HFFc6 (cell line): ENCODE data around the gene TUBA1B. TPM values are rescaled to one million over a fixed set of nuclear protein-coding genes. Genes with fewer than 3 reads are reported as not detected.
A peak's percentile ranks its signal among the peaks of the same experiment; 100 is the strongest.

Experiments used
- DNase-seq: peaks from one replicate; pipeline ENCODE4 v3.0.0-alpha.2; 2018
- H3K27ac Mint-ChIP-seq: 2 replicates; pipeline ENCODE4 v1.8.0; 2020; ENCODE audit warnings: mild to moderate bottlenecking, mixed read lengths
- H3K27me3 Mint-ChIP-seq: 2 replicates; pipeline ENCODE4 v1.8.0; 2021; ENCODE audit warnings: mild to moderate bottlenecking, moderate library complexity, mixed read lengths; ENCODE audit not compliant: insufficient read depth
- H3K36me3 Mint-ChIP-seq: 2 replicates; pipeline ENCODE4 v1.8.0; 2021; ENCODE audit warnings: low read depth, mixed read lengths
- H3K4me1 Mint-ChIP-seq: 2 replicates; pipeline ENCODE4 v1.8.0; 2020; ENCODE audit warnings: low read depth, mixed read lengths
- H3K4me3 Mint-ChIP-seq: 2 replicates; pipeline ENCODE4 v1.8.0; 2020; ENCODE audit warnings: mild to moderate bottlenecking, moderate library complexity, mixed read lengths
- H3K9me3 Mint-ChIP-seq: 2 replicates; pipeline ENCODE4 v1.8.0; 2020; ENCODE audit warnings: mild to moderate bottlenecking, mixed read lengths
- total RNA-seq, 6 experiments: library from RNA; stranded (reverse); fragmentation: NEBNext Ultra II Directional; extraction: Animal tissue kit (Norgen Biotek cat#: 25700); gene quantifications; 2 replicates in 1 of 6; 3 replicates in 5 of 6; pipeline ENCODE4 v1.2.3, GENCODE V29; 2021
- TF ChIP-seq, protein P1 (sequence below): fragments of 200-600 bp; sonication (generic); IDR thresholded peaks from 2 replicates; pipeline ENCODE4 v1.5.0; 2021; ENCODE audit warnings: antibody characterized with exemption, mild to moderate bottlenecking

Gene TUBA1B
- total RNA-seq, 6 experiments from 2014 or later, result 1,208 to 2,585 (median 2,279) TPM

DNA sequence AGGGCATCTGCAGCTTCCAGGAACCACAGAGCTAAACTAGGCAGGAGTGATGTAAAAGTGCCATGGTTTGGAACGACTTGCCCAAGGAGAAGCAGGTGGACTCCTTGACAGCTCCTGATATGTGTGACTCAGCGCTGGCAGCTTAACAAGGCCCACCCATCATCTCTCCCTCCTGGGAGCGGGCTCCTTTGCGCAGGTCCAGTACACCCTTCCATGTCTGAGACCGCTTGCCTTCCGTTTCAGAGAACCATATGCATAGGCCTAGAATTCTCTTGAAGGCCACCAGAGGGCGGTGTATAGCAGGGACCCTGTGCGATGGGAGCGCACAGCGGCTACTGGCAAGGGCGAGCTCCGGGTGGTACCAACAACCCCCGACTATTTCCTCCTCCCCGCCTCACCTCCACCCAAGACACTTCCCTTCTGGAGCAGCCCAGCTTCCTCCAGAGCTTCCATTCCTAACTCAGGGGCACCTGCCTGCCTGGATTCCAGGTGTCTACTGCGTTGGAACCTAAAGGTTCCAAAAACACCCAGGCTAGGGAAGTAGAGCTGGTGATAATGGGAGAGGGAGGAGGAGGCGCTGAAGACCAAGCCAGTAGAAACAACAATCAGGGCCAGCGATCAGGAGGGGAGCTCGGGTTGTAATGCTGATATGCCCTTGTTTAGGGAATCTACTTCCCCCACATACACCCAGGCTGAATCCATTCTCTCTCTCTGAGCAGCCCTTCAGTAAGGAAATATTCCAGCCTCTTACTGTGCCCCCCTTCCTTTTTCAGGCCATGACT is 42.9 kb downstream of the TUBA1B start:
- peak; percentile 81 for DNase-seq
- no peaks in the 10 kb centered on the region for H3K36me3 Mint-ChIP-seq
- TF ChIP-seq, protein P1, sequence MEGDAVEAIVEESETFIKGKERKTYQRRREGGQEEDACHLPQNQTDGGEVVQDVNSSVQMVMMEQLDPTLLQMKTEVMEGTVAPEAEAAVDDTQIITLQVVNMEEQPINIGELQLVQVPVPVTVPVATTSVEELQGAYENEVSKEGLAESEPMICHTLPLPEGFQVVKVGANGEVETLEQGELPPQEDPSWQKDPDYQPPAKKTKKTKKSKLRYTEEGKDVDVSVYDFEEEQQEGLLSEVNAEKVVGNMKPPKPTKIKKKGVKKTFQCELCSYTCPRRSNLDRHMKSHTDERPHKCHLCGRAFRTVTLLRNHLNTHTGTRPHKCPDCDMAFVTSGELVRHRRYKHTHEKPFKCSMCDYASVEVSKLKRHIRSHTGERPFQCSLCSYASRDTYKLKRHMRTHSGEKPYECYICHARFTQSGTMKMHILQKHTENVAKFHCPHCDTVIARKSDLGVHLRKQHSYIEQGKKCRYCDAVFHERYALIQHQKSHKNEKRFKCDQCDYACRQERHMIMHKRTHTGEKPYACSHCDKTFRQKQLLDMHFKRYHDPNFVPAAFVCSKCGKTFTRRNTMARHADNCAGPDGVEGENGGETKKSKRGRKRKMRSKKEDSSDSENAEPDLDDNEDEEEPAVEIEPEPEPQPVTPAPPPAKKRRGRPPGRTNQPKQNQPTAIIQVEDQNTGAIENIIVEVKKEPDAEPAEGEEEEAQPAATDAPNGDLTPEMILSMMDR, result peak; percentile 93
- peaks cover 12% of the 10 kb centered on the region; the same call in 1 of the 2 replicates for H3K27me3 Mint-ChIP-seq
- no peaks in the 10 kb centered on the region for H3K9me3 Mint-ChIP-seq
- no peak overlapping the region for H3K27ac Mint-ChIP-seq
- peaks cover 36% of the 10 kb centered on the region for H3K4me1 Mint-ChIP-seq
- H3K4me3 Mint-ChIP-seq, result peak overlapping the region; percentile 57

DNA sequence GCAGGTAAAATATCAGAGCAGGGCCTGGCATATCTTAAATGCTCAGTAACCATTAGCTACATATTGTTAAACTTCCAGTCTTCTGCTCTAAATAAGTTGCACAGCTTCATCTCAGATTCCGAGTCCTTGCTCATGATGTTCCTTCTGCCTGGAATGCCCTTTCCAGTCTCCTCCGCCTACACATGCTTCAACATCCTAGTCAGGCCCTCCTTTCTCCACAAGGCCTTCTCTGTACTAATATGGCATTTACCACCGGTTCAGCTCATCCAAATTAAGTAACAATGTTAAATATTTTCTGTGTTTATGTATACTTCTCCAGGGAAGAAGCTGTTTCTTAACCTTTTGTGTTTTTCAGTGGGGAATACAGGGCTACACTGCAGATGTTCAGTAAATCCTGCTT is 45.1 kb downstream of the TUBA1B start:
- Mint-ChIP-seq H3K27ac (peak overlapping the region; percentile 1; the same call in 1 of the 2 replicates), H3K4me1 (peaks cover 22% of the 10 kb centered on the region), H3K36me3 (no peaks in the 10 kb centered on the region), H3K4me3 (no peak overlapping the region), H3K9me3 (no peaks in the 10 kb centered on the region), H3K27me3 (peaks cover 11% of the 10 kb centered on the region; the same call in 1 of the 2 replicates)
- DNase-seq, result no peak
- TF ChIP-seq, protein P1, result no peak

- Mint-ChIP-seq H3K27ac (no peak overlapping the region), H3K9me3 (no peaks in the 10 kb centered on the region), H3K4me3 (no peak overlapping the region), H3K27me3 (peaks cover 12% of the 10 kb centered on the region), H3K36me3 (no peaks in the 10 kb centered on the region), H3K4me1 (peaks cover 16% of the 10 kb centered on the region)
- TF ChIP-seq, protein P1, result no peak
- DNase-seq, result no peak
These were observed 46.8 kb downstream of the TUBA1B start for GRCh38 chr12:49084438-49084837.

DNA sequence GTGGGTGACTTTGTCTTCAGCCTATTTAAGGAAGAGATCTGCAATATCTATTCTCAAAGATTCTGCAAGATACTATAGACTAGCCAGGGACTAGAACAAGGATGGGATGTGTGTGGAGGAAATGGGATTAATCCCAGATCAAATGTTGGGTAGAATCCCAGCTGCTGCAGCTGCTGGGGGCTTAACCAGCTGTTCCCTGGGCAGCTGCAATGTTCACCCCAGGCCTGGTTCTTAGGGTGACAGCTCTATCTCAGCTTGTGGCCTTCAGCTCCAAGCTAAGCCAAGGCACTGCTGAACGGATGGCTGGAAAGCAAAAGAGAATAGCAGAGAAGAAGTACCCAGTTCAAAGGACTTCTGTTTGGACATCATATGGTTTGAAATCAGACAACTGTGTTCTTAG is 51.4 kb downstream of the TUBA1B start:
- H3K4me3 Mint-ChIP-seq, result no peak overlapping the region
- no peaks in the 10 kb centered on the region for H3K4me1 Mint-ChIP-seq
- no peaks in the 10 kb centered on the region for H3K9me3 Mint-ChIP-seq
- no peak for DNase-seq
- H3K27me3 Mint-ChIP-seq, result peaks cover 16% of the 10 kb centered on the region
- TF ChIP-seq, protein P1, result no peak
- no peak overlapping the region for H3K27ac Mint-ChIP-seq
- H3K36me3 Mint-ChIP-seq, result no peaks in the 10 kb centered on the region

Other genes starting within 250 kb of the TUBA1B start
- 100 to 1,000 TPM in 2 of 6 experiments, 10 to 100 TPM in 4; 59.2 to 117 (median 70.8) TPM for gene FKBP11, start 205.9 kb downstream of the TUBA1B start, total RNA-seq
- gene ARF3, start 173.9 kb downstream of the TUBA1B start, total RNA-seq, result 100 to 1,000 TPM; 186 to 213 (median 203) TPM
- gene WNT10B, start 159.7 kb downstream of the TUBA1B start, total RNA-seq, result 1 to 10 TPM in 4 of 6 experiments, under 1 TPM in 2; 0.87 to 1.7 (median 1.3) TPM
- gene WNT1, start 153.1 kb downstream of the TUBA1B start, total RNA-seq, result not detected
- under 1 TPM; 0.17 to 0.40 (median 0.23) TPM for gene DDN, start 132.0 kb downstream of the TUBA1B start, total RNA-seq
- gene PRKAG1, start 112.6 kb downstream of the TUBA1B start, total RNA-seq, result 10 to 100 TPM; 79.0 to 92.0 (median 83.3) TPM
- gene KMT2D, start 70.6 kb downstream of the TUBA1B start, total RNA-seq, result 10 to 100 TPM; 43.9 to 66.6 (median 48.4) TPM
- gene RHEBL1, start 61.4 kb downstream of the TUBA1B start, total RNA-seq, result 1 to 10 TPM in 1 of 6 experiments, under 1 TPM in 5; 0.60 to 1.6 (median 0.86) TPM
- under 1 TPM in 1 of 6 experiments, not detected in 5; 0.07 TPM for gene DHH, start 36.6 kb downstream of the TUBA1B start, total RNA-seq
- 10 to 100 TPM; 23.0 to 31.0 (median 26.2) TPM for gene LMBR1L, start 20.5 kb downstream of the TUBA1B start, total RNA-seq
- gene TUBA1A, start 57.7 kb upstream of the TUBA1B start, total RNA-seq, result 100 to 1,000 TPM; 227 to 300 (median 257) TPM
- gene TUBA1C, start 133.7 kb upstream of the TUBA1B start, total RNA-seq, result 1,000 to 10,000 TPM in 3 of 6 experiments, 100 to 1,000 TPM in 3; 571 to 1,139 (median 936) TPM
- not detected for gene PRPH, start 163.8 kb upstream of the TUBA1B start, total RNA-seq
- 10 to 100 TPM; 14.1 to 37.4 (median 34.5) TPM for gene TROAP, start 191.9 kb upstream of the TUBA1B start, total RNA-seq
- under 1 TPM in 5 of 6 experiments, not detected in 1; 0.14 to 0.48 (median 0.28) TPM for gene C1QL4, start 205.8 kb upstream of the TUBA1B start, total RNA-seq
- gene DNAJC22, start 215.5 kb upstream of the TUBA1B start, total RNA-seq, result 1 to 10 TPM in 4 of 6 experiments, under 1 TPM in 2; 0.38 to 4.1 (median 2.6) TPM
- 10 to 100 TPM; 33.4 to 64.4 (median 50.9) TPM for gene SPATS2, start 236.1 kb upstream of the TUBA1B start, total RNA-seq